Testis (tissue), 3 donors: ENCODE measurements around the gene CDH24. TPM values are rescaled to one million over a fixed set of nuclear protein-coding genes. Genes with fewer than 3 reads are reported as not detected.

Experiments used
- DNase-seq: peaks from one replicate; pipeline ENCODE4 v3.0.0-alpha.2; 2019
- H3K27ac ChIP-seq, 2 donors: fragments of 200-600 bp; sonication (generic); one replicate each; pipeline ENCODE4 v1.5.1; 2019
- H3K27me3 ChIP-seq: fragments of 200-600 bp; sonication (generic); one replicate; pipeline ENCODE4 v1.5.1; 2019
- H3K36me3 ChIP-seq: fragments of 200-600 bp; sonication (generic); one replicate; pipeline ENCODE4 v1.5.1; 2017; ENCODE audit warnings: low read depth; ENCODE audit errors: missing control alignments
- H3K4me1 ChIP-seq: fragments of 200-600 bp; sonication (generic); one replicate; pipeline ENCODE4 v1.5.1; 2019
- H3K4me3 ChIP-seq, 2 donors: fragments of 200-600 bp; sonication (generic); one replicate each; pipeline ENCODE4 v1.5.1; 2017 to 2019
- H3K9me3 ChIP-seq: fragments of 200-600 bp; sonication (generic); one replicate; pipeline ENCODE4 v1.5.1; 2017
- CTCF ChIP-seq, 3 experiments: fragments of 450-650 bp in 2 of 3; fragments of 200-600 bp in 1 of 3; sonication (generic) in 1 of 3; IDR thresholded peaks; one replicate each; pipeline ENCODE4 v1.5.1; 2016 to 2019; ENCODE audit warnings: antibody characterized with exemption in 3 of 3, mild to moderate bottlenecking in 2 of 3, moderate library complexity in 1 of 3
- POLR2A ChIP-seq: fragments of 450-650 bp; IDR thresholded peaks from one replicate; pipeline ENCODE4 v1.6.1; 2017; ENCODE audit warnings: antibody characterized with exemption, mild to moderate bottlenecking, moderate library complexity
- WGBS, 2 donors: methylation state at CpG; one replicate each; pipeline ENCODE4 v1.1.5; 2018; 5-methylcytosine and 5-hydroxymethylcytosine counted together
- intact Hi-C: fragments of 100-400 bp; cut with DNase I; formaldehyde crosslinking; loops from one replicate; pipeline ENCODE4 v1.15.1; 2023; ENCODE audit warnings: low total_unique reads
- polyA plus RNA-seq: library from polyadenylated mRNA; stranded (reverse); fragments of 350-450 nt; fragmentation: Illumina TruSeq; extraction: RNeasy Lipid Tissue Mini Kit (QIAGEN cat#74804); gene quantifications from one replicate; pipeline ENCODE4 v1.2.3, GENCODE V29; 2014; ENCODE audit warnings: low read depth, low replicate concordance; ENCODE audit not compliant: insufficient read depth
- total RNA-seq, 2 donors: library from RNA; depleted of rRNA; stranded (reverse); fragments of >200 nt; gene quantifications; one replicate each; pipeline ENCODE4 v1.2.3, GENCODE V29; 2016

Gene CDH24
- total and polyA plus RNA-seq, 3 donors from 2014 or later, result 3.9 to 10.2 (median 10.2) TPM

DNA sequence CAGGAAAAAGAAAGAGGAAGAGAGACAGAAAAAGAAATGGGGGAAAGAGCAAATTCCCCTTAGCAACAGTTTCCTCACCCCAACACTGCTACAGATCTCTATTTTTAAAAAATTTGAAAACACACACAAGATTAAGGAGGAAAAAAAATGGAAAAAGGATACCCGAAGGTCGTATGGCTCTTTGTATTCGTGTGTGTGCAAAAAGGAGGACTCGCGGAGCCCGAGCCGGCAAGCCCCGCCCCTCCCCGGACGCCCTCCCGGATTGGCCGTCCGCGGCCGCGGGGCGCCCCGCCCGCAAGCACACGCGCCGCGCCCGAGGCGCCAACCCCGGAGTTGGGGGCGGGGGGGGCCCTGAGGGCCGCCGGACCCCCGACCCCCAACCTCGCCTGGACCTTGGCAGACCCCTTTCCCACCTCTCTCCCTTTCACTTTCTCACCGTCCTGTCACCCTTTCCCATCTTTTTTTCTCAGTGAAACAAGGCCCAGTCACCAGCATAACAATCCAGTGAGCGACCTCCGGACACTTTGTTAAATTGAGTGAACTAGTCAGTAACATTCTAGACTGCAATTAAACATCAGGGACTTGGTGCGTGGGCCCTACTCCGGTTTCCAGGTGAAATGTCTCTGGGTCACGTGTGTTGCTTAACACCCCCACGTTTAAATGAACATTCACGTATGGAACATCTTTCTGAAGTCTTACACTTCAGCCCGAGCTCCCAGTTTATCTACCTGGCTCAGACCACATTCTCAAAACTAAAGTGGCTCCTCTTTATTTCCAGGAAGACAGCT is 47.2 kb downstream of the CDH24 start, which contains the start of gene C14orf93:
Gene C14orf93, minus strand, starts transcription at position 205 of the 788 bp plus-strand sequence. CDS start 11,120 bp downstream, outside the sequence.
- Histone ChIP-seq H3K27ac (peak within 1 kb of the TSS; percentile 75 to 90), H3K4me1 (peaks cover 15% of the 10 kb centered on the region), H3K36me3 (no peaks in the 10 kb centered on the region), H3K9me3 (no peaks in the 10 kb centered on the region), H3K27me3 (no peaks in the 10 kb centered on the region), H3K4me3 (peak within 1 kb of the TSS; percentile 58 to 62)
- 2% methylated on average over 38 to 40 of the region's 40 CpGs for WGBS, 2 donors
- TF ChIP-seq POLR2A (no peak), CTCF (IDR thresholded peaks at IDR 0.05) (no peak)
- intact Hi-C loops, result no loop called here
- DNase-seq, result peak; percentile 88

DNA sequence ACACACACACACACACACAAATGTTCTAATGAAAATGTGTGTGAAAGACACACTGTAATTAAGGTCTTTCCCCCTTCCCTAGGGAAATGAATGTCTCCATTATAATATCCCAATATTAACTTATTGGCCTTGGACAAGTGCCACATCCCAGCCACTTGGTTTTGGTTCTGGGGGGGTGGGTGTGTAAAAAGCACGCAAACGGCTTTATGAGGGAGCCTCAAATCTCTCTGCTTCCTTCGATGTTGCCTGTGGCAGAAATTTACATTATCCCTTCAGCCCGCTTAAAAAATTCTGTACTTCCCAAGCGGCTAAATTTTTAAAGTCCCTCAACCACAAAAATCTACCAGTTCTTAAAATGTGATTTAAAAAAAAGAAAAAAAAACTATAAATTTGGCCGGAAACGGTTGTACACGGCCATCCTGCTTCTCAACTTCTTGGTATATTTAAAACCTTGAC is 47.8 kb downstream of the CDH24 start:
- WGBS, 2 donors, result 17 to 19% methylated on average over 8 of the region's 8 CpGs
- intact Hi-C loops, result no loop called here
- no peaks in the 10 kb centered on the region for H3K36me3 ChIP-seq
- TF ChIP-seq POLR2A (no peak), CTCF (IDR thresholded peaks at IDR 0.05) (no peak)
- H3K4me1 ChIP-seq, result peaks cover 15% of the 10 kb centered on the region
- no peaks in the 10 kb centered on the region for H3K27me3 ChIP-seq
- H3K9me3 ChIP-seq, result no peaks in the 10 kb centered on the region
- peak overlapping the region; percentile 58 to 62 for H3K4me3 ChIP-seq
- peak overlapping the region in 1 of 2 donors; percentile 90 for H3K27ac ChIP-seq
- no peak for DNase-seq

DNA sequence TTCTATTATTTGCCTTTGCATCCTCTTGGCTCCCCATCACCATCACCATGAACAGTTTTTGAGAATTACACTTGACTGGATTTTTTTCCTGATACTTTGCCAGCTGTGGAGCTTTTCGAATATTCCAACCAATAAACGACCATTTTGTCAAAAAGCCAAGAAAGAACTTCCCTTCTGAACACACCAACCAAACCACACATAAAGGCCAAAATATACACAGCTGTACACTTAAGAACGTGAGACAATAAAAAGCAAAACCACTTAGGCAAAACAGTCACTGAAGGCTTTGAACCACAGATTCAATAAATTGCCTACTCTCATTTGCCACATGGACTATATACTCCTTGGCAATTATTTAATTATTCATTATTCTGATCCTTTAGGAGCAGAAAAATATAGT is 48.5 kb downstream of the CDH24 start:
- no peaks in the 10 kb centered on the region for H3K9me3 ChIP-seq
- H3K36me3 ChIP-seq, result no peaks in the 10 kb centered on the region
- H3K27me3 ChIP-seq, result no peaks in the 10 kb centered on the region
- no peak overlapping the region for H3K4me3 ChIP-seq
- peaks cover 15% of the 10 kb centered on the region for H3K4me1 ChIP-seq
- intact Hi-C loops, result no loop called here
- WGBS, 2 donors, result 13 to 27% methylated on average over 3 of the region's 3 CpGs
- TF ChIP-seq POLR2A, result no peak
- TF ChIP-seq CTCF (IDR thresholded peaks at IDR 0.05), result no peak
- no peak for DNase-seq
- H3K27ac ChIP-seq, result no peak overlapping the region

DNA sequence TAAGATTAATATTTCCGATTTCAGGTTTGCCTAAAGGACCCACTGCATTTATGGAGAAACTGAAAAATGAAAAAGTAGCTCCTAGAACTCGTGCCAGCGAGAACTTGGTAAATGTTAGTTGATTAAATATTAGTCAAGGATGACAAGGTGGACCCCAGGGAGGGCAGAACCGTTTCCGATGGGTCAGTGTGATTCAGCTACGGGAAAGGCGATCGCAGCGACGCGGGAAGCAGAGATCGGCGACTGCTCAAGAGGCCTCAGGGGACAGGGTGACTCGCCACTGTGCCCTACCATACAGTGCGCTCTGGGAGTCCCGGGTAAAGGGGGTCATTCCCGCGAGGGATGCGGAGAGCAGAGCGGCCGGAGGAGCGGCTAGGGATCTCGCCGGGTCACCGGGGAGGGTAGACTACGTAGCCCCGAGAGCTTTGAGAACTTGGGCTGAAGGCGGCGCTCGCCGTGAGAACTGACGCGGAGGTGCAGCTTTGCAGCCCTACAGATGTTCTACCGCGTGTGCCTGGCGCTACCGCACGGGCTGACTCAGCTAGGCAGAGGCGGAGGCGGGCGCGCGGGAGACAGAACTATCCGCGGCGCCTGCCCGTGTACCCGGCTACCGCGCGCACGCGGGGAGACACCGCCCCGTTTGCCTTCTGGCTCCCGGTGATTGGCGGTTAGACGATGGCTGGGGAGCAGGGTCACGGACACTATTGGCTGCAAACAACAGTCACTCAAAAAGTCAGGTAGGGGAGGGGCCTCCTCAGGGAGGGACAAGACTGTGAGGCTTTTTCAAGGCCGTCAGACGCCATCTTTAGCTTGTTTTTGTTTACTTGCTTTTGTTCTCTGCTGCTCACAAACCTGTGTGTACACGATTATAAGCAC is 50.5 kb downstream of the CDH24 start:
- TF ChIP-seq CTCF (IDR thresholded peaks at IDR 0.05) (no peak), POLR2A (peak; percentile 33)
- intact Hi-C loops, result no loop called here
- Histone ChIP-seq H3K4me1 (peaks cover 15% of the 10 kb centered on the region), H3K36me3 (no peaks in the 10 kb centered on the region), H3K9me3 (no peaks in the 10 kb centered on the region), H3K4me3 (peak overlapping the region; percentile 61 to 81), H3K27ac (peak overlapping the region; percentile 91 to 96), H3K27me3 (no peaks in the 10 kb centered on the region)
- DNase-seq, result peak; percentile 99
- 1 to 2% methylated on average over 22 to 41 of the region's 62 CpGs for WGBS, 2 donors
